Endothelial cell (in vitro differentiated cells): ENCODE measurements around the gene OLA1. TPM values are rescaled to one million over a fixed set of nuclear protein-coding genes. Genes with fewer than 3 reads are reported as not detected.

Experiments used
- DNase-seq: peaks from one replicate; pipeline ENCODE4 v3.0.0; 2021; ENCODE audit warnings: low spot score
- H3K27ac Mint-ChIP-seq: one replicate; pipeline ENCODE4 v1.8.0; 2021; ENCODE audit warnings: mixed read lengths, inconsistent platforms; ENCODE audit not compliant: unreplicated experiment
- H3K27me3 Mint-ChIP-seq: one replicate; pipeline ENCODE4 v1.8.0; 2021; ENCODE audit warnings: mild to moderate bottlenecking, moderate library complexity, mixed read lengths, inconsistent platforms; ENCODE audit not compliant: unreplicated experiment
- H3K36me3 Mint-ChIP-seq: one replicate; pipeline ENCODE4 v1.8.0; 2021; ENCODE audit warnings: mild to moderate bottlenecking, low read depth, mixed read lengths, inconsistent platforms; ENCODE audit not compliant: unreplicated experiment
- H3K4me1 Mint-ChIP-seq: one replicate; pipeline ENCODE4 v1.8.0; 2021; ENCODE audit warnings: mild to moderate bottlenecking, mixed read lengths, inconsistent platforms; ENCODE audit not compliant: unreplicated experiment
- H3K4me3 Mint-ChIP-seq: one replicate; pipeline ENCODE4 v1.8.0; 2021; ENCODE audit warnings: mild to moderate bottlenecking, mixed read lengths, inconsistent platforms; ENCODE audit not compliant: unreplicated experiment
- H3K9me3 Mint-ChIP-seq: one replicate; pipeline ENCODE4 v1.8.0; 2021; ENCODE audit warnings: mixed read lengths, inconsistent platforms; ENCODE audit not compliant: unreplicated experiment
- CTCF ChIP-seq: fragments of 200-600 bp; sonication (generic); IDR thresholded peaks from one replicate; pipeline ENCODE4 v1.5.0; 2021; ENCODE audit warnings: antibody characterized with exemption; ENCODE audit not compliant: unreplicated experiment
- total RNA-seq: library from RNA; stranded (reverse); fragmentation: NEBNext Ultra II Directional; extraction: Animal tissue kit (Norgen Biotek cat#: 25700); gene quantifications from one replicate; pipeline ENCODE4 v1.2.1, GENCODE V29; 2021; ENCODE audit not compliant: unreplicated experiment

The OLA1 gene
- total RNA-seq, 1 donor from 2014 or later: 105 TPM

GRCh38 chr2:174024524-174025270 is 223.6 kb downstream of the OLA1 start:
- no peak for DNase-seq
- Mint-ChIP-seq H3K27me3 (no peaks in the 10 kb centered on the region), H3K9me3 (no peaks in the 10 kb centered on the region), H3K27ac (no peak overlapping the region), H3K4me3 (no peak overlapping the region), H3K36me3 (no peaks in the 10 kb centered on the region), H3K4me1 (peaks cover 13% of the 10 kb centered on the region)
- no peak for TF ChIP-seq CTCF

GRCh38 chr2:174023591-174024523 is 224.5 kb downstream of the OLA1 start:
- no peak overlapping the region for H3K27ac Mint-ChIP-seq
- H3K36me3 Mint-ChIP-seq: no peaks in the 10 kb centered on the region
- no peak for TF ChIP-seq CTCF
- no peaks in the 10 kb centered on the region for H3K27me3 Mint-ChIP-seq
- no peak for DNase-seq
- no peaks in the 10 kb centered on the region for H3K9me3 Mint-ChIP-seq
- H3K4me3 Mint-ChIP-seq: no peak overlapping the region
- H3K4me1 Mint-ChIP-seq: peaks cover 13% of the 10 kb centered on the region

Other genes with a start within 250 kb of the OLA1 start
- 0.31 TPM for gene SP9, start 86.4 kb upstream of the OLA1 start, total RNA-seq
- gene SCRN3, start 147.2 kb upstream of the OLA1 start, total RNA-seq: 21.1 TPM
- gene GPR155, start 238.5 kb upstream of the OLA1 start, total RNA-seq: 1.7 TPM